HG03175 (cell line): ENCODE measurements around the gene C2CD4D.

Experiments
- ATAC-seq: cut with Tn5 transposase; IDR thresholded peaks from one replicate; pipeline ENCODE4 v1.9.1; 2021; ENCODE audit warnings: mild to moderate bottlenecking, moderate library complexity; ENCODE audit not compliant: unreplicated experiment

C2CD4D gene

DNA sequence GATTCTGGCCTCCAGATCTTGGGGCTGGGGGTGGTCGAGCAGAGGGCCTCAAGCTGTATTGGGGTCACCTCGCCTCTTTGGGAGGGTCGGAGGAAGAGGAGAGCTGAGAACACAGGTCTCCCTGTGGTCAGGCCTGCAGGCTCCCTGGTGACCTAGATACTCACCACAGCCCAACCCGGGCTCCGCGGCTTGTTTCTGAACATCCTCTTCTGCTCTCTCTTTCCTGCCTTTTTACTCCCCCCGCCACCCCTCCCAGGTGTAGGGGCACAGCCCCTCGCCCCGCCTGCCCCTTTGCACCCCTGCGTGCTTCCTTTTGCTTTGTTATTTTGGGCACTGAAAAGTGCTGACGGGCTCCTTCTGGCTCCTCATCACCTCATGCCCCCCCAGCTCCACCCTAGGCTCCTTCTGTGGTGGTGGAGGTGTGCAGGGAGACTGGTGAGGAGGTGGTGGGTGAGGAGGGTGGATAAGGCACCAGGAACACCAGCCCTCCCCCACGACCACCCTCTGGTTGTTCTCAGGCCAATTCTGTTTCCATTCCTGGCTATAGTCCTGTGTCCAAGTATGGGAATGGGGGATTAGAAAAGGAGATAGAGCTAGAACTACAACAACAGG, 23.8 kb downstream of the C2CD4D start:
- no peak for ATAC-seq

DNA sequence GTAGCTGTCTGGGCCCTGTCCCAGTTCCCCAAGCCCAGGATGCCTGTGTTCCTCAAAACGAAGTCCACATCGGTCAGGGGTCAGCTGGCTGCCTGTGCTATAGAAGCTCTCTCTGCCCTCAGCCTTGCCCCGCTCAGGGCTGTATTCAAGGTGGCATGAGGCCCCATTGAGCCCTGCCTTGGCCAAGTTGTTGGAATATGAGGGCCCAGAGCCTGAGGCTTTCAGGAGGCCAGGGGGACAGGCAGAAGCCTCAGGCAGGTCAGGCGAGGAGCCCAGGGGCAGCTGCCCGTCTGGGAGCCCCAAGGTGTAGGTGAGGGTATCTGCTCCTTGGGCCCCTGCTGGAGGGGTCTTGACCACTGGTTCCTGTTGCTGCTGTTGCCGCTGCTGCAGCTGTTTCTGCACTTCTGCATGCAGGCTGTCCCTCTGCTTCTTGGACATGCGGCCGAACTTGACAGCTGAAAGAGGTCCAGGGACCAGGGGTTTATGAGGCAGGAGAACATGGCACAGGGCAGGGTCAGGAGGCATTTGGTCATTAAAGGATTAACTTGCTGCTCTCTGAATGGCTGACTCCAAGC, 24.6 kb downstream of the C2CD4D start:
- no peak for ATAC-seq

DNA sequence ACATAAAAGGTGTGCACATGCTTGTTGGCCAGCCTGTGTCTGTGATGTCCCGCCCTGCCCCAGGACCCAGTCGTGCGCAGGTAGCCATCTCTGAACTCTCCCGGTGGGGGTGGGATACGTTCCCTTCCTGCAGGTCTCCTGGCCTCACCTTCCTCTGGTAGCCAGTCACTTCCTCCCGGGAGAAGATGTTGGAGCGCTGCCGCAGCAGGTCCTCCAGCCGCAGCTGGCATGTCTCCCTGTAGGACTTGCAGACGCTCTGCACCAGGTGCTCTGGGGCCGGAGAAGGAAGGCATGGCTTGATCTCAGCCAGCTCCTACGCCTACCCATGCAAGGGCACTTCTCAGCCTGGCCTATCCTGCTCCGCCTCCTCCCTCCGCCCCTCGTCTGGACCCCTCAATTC, 25.2 kb downstream of the C2CD4D start:
- ATAC-seq: no peak

DNA sequence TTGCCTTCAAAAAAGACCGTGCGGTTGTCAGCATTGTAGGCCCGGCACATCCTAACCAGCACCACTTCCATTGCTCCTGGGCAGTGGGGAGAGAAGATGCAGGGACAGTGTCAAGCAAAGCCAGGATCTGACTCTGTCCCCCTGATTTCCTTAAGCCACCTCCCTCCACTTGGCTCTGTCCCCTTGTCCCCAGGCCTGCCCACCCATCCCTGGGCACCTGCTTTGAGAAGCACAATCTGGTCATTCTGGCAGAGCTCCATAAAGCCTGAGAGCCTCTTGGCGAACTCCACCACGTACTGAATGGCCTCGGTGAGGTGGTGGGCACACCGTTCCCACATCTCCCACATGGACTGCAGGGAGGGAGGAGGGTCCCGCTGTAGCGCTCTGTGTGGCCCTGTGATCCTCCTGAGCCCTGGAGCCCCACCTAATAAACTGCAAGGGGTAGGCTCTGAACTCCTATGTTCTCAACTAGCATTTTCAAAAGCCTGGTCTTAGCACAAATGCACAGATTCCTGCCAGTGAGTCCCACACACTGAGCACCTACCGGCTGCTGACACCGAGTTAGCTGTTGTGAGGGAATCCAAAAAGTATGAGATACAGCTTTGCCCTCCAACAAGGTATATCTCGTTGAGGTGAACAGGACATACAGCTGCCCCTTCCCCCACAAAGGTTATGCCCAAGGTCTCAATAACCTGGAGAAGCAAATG, 26.2 kb downstream of the C2CD4D start:
- no peak for ATAC-seq

DNA sequence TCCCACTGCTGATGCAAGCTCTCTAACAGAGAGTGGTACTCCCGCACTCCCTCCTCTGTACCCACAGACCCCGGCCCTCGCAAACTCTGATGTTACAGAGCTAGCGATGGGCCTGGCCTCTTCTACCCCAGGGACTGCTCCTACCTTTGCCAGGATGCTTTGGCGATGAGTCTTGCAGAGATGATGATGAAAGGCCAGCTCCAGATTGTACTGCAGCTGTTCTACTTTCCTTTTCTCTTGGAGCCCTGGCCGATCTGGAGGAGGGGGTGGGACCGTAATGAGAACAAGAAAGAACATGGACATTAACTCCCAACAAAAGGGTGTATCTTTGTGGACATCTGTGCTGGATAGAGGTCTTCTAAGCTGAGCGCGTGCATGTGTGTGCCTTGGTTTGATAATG, 28.4 kb downstream of the C2CD4D start:
- ATAC-seq: no peak

DNA sequence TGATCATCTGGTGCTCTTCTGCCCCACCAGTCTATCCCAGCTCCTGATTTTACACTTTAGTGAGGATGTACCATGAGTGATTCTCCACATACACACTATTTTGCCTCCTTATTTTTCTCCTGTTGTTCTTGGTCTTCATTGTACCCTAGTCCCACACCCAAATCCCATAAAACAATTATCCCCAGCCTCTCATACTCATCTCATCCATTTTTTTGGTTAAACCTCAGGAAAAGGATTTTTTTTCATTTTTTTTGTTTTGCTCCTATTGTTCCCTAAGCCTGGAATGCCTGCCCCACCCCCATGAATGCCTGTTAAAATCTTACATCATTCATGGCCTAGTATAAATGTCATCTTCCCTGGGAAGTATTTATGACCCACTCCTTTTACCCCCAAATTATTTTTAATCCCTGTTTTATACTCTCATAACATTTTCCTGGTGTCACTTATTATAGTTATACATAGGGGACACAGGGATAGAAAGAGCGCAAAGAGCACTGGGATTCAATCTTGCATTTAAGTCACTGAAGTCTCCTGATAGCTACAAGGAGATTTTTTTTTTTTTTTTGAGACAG, 29.5 kb downstream of the C2CD4D start:
- no peak for ATAC-seq

DNA sequence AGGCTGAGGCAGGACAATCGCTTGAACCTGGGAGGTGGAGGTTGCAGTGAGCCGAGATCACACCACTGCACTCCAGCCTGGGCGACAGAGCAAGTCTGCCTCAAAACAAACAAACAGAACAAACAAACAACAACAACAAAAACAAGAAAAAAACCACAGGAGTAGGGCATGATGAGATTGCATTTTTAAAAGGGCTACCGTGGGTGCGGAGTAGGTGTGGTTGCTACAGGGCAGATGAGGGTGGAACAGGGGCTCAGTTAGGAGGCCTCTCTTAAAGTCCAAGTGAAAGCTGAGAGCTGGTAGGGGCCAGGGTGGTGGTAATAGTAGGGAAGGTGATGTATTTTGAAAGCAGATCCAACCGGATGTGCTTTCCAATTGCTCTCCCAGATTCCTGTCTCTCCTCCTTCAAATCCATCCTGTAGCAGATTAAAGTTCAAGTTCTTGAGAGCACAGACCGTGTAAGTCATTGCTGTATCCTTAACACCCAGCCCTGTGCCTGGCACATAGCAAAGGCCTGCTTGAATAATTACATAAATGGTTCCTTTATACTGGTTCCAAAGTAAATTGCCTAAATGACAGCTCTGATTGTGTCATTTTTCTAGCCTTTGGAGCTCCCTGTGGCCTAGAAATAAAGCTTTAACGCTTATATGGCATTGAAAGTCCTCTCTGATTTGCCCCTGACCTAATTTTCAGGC, 30.2 kb downstream of the C2CD4D start:
- ATAC-seq: no peak

DNA sequence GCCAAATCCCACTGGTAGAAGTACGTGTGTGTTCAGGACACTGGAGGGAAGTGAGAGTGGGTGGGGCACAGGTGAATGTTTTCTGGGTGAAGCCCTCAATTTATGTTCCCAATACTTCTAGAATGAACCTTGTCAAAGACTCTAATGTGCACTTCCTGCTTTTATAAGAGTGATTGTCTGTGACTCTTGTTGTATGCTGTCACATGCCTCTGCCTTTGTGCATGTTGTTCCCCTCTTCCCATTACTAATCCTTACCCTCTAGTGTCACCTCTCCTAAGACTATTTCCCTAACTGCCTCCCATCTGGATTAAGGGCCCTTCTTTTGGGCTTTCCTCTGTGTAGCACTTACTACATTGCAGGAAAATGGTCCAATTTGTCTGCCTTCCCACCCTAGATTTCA, 31.9 kb downstream of the C2CD4D start:
- no peak for ATAC-seq

DNA sequence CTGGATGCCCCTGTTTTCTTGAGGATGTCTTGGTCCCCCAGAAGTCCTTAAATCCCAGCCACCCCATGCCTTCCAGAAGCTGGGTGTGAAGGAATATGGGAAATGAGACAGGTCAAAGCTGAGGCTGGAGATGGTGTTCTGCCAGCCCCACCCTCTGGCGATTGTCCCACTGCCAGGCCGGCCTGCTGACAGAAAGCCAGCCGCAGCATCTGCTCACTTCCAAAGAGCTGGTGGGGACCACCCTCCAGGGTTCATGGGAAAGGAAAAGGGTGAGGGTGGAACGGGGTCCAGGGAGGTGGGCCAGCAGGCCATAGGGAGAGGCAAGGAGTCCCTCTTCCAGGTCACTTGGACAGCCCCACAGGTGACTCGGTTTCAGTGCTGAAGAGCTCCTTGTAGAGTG, 32.5 kb downstream of the C2CD4D start:
- no peak for ATAC-seq

DNA sequence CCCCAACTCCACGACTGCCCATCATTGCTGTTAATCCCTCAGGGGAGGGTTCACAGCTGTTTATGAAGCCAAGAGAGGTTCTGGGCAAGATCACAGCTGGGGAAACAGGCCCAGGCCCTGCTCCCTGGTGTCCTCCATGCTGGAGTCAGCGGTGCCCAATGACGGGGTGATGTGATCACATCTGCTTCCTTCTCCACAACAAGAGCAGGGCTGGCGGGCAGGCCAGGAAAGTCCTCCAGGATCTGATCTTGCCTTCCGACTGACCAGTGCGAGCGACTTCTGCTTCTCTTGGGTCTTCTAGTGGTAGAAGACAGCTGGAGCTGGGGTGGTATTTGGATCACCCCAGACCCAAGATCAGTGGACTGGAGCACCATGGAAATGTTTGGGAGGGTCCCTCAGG, 33.5 kb downstream of the C2CD4D start:
- no peak for ATAC-seq

DNA sequence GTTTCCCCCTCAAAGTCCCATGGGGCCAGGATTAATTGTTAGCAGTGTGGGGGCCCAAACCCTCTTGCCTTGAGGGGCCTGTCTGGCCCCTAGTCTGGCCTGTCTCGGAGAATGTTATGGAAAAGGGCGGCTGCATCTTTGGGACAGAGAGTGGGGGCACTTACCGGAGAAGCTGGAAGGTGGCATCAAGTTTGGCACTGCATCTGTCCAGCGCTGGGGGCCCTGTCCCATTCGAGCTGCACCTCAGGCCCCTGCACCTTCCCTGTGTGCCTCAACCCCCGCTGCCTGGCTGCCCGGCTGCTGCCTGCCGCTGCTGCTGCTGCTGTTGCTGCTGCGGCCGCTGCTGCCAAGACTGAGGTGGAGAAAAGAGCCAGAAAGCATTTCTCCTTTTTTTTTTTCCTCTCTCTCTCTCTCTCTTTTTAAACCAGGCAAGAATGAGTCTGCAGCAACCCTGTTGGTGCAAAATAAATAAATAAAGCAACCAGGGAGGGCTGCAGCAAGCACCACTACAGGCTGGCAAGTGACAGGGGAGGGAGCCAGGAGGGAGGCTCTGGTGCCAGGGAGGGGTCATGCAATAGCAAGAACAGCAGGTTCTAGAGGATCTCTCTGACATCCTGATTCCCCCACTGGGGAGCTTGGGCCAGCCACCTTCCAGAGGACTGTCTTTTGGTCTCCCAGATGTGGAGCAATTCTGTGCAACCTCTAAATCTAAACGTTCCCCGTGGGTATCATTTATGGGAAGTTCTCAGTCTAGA, 34.4 kb downstream of the C2CD4D start, which contains the start of gene LINGO4:
Gene LINGO4, minus strand, starts transcription at position 354 of the 755 bp plus-strand sequence. CDS start 2,715 bp downstream, outside the sequence.
- no peak for ATAC-seq

DNA sequence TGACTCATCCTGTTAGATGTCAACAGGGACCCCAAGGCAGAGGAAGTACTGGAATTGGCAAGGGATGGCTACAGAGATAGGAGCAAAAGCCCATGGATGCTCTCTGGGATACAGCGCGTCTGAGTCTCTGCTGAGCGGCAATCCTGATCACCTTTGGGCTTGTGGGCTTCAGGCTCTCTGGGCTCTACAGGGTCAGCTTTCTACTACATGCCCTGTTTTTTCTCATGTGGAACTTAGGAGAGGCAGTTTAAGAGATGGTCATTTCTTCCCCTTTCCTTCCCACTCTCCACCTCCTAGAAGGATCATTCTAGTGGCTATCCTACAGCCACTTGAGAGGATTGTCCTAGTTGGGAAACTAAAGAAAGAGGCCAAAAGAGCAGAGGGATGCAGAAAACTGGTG, 35.7 kb downstream of the C2CD4D start:
- no peak for ATAC-seq

DNA sequence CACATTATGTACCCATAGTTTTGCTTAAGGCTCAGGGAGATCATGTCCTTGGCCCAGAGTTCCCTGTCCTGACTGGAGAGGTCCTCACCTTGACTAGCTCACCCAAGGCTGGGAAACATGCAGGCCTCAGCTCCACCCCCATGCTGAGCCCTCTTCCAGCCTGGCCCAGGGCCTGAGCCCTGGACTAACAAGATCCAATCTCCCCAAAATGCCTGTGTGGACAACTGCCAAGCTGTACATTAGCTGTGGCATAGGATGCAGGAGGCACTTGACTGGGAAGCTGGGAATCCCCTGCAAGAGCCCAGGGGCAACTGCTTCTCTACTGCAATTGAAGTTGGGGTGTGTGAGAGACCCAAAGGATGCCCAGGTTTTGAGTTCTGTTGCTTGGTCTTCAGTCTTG, 36.5 kb downstream of the C2CD4D start:
- ATAC-seq: no peak

DNA sequence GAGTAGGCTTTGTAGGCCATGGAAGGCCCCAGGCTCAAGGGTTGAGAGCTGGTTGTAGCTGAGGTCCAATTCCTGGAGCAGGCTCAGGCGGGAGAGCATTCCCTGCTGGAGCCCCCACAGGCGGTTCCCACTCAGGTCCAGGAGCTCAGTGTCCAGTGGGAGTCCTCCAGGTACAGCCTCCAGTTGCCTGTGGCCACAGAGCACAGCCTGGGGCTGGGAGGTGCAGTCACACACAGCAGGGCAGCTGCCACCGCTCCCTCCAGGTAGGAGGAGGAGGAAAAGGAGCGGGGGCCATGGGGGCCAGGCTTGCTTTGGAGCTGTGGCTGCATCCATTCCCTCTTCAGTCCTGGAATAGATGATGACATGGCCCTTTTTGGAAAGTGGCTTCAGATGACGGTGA, 37.2 kb downstream of the C2CD4D start:
- no peak for ATAC-seq

DNA sequence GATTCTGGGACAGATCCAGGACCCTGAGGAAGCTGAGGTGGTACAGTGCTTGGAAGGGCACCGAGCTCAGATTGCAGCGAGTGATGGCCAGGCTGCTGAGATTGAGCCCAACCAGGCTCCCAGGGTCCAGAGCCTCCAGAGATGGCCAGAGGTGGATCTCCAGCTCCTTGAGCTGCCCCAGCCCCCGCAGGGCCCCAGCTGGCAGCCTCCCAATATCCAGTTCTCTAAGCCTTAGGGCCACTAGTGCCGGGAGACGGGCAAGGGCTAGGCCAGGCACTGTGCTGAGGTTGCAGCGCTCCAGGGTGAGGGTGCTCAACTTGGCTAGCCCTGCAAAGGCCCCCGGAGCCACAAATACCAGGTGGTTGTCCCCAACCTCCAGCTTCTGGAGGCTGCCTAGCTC, 37.8 kb downstream of the C2CD4D start:
- no peak for ATAC-seq

DNA sequence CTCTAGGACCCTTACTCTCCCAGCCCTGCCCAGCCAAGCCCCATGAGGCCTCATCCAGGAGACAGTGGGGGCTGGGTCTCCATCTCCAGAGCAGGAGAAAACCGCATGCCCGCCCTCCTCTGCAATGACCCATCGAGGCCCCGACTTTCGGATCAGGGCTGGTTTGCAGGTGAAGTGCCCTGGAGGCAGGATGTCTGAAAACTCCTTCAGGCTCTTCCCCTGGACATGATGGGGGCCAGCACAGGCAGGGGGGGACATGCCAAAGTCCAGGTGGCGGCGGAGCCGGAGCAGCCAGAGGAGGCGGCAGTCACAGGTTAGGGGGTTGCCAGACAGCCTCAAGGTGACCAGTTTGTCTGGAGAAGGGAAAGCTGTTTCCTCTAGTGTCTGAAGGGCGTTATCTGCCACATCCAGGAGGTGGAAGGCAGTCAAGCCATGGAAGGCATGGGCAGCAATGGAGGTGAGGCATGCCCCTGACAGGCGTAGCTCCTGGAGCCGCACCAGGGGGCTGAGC, 38.3 kb downstream of the C2CD4D start:
- no peak for ATAC-seq

DNA sequence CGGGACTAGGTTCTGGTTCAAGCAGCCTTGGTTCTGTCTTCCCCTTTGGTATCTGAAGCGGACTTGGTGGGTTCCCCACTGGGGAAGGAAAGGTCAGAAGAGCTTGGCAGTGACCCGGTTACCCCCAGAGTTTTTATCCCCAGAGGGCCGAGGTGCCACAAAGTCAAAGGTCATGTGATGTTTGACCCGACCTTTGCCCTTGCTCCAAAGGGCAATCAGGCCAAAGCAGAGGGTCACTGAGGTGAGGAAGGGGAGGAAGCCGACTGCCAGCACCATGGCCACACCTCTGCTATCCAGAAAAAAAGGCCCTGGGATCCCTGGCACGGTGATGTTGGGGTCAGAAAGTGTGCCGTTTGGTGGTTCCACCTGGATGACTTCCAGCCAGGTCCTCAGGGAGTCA, 38.8 kb downstream of the C2CD4D start:
- no peak for ATAC-seq

DNA sequence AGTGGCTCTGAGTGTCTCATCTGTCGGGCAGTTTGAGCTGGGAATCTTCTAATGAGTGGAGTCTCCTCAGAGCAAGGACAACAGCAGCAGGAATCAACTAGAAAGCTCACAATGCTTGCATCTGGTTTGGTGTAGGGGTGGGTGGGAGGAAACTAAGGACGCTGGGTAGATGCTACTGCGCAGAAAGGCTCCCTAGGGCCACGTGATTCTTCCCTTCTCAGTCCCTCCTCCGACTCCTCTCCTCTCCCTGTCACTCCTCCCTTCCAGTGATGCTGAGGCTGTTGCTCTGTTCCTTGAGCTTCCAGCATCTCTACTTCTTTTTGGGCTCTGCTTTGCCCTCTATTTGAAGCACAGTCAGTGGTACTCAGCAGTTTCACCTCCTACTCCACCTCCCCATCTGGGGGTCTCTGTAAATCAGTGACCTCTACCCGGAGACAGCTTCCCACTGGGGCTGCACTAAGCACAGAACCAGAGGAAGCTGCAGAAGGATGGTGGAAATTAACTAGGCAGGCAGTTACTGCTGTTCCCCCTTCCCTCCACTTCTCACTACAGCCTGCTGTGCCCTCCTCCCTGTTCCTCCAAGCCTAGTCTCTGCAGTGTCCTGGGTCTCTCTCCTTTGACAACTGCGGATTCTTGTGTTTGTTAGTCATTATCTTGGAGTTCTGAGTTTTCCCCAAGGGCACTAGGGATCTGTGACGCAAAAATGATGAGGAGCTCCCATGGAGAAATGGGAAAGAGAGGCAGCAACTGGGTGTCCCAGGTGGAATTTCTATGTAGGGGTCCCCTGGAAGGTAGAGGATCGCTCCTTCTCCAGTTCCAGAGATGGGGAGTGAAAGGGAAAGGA, 40.2 kb downstream of the C2CD4D start:
- ATAC-seq: no peak

DNA sequence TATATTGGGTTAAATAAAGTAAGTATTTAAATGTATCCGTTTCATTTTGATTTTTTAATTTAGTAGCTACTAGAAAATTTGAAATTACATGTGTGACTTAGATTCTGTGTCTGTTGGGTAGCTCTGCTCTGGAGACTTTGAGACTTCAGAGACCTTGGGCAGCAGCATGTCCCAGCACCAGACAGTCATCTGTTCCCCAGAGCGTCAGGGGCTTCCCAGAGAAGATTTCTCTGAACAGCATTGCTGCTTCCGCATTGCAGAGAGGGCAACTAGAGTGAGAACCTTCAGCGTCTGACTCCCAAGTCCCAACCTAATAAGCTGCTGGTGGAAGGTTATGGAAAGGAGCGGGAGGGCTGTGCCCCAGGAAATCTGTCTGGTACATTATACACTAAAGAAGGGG, 41.0 kb downstream of the C2CD4D start:
- ATAC-seq: no peak
